Loucy (cell line): ENCODE data around the gene HEPACAM2.
A peak's percentile ranks its signal among the peaks of the same experiment; 100 is the strongest.

Experiments
- H2AFZ ChIP-seq: fragments of 200-600 bp; sonication (generic); 2 replicates; pipeline ENCODE4 v1.6.0; 2016; ENCODE audit warnings: antibody characterized with exemption, mild to moderate bottlenecking, low read length, moderate library complexity
- H3F3A ChIP-seq: fragments of 200-600 bp; 2 replicates; pipeline ENCODE4 v1.6.0; 2016; ENCODE audit warnings: antibody characterized with exemption, low read depth, mild to moderate bottlenecking
- H3K27me3 ChIP-seq: fragments of 200-600 bp; sonication (generic); 2 replicates; pipeline ENCODE4 v1.6.1; 2014; ENCODE audit warnings: low read length, mild to moderate bottlenecking; ENCODE audit not compliant: insufficient read depth, poor library complexity, severe bottlenecking
- H3K36me3 ChIP-seq: fragments of 200-600 bp; sonication (generic); 2 replicates; pipeline ENCODE4 v1.6.1; 2016; ENCODE audit warnings: low read length; ENCODE audit not compliant: insufficient read depth
- H3K4me1 ChIP-seq: fragments of 200-600 bp; sonication (generic); 2 replicates; pipeline ENCODE4 v1.5.1; 2014; ENCODE audit warnings: low read length, mild to moderate bottlenecking; ENCODE audit not compliant: insufficient read depth, poor library complexity, severe bottlenecking
- H3K4me2 ChIP-seq: fragments of 200-600 bp; sonication (generic); 2 replicates; pipeline ENCODE4 v1.6.0; 2014; ENCODE audit warnings: antibody characterized with exemption, low read length, low read depth, mild to moderate bottlenecking; ENCODE audit not compliant: poor library complexity, severe bottlenecking
- H3K4me3 ChIP-seq: fragments of 200-600 bp; sonication (generic); 2 replicates; pipeline ENCODE4 v1.5.1; 2014; ENCODE audit warnings: low read length, mild to moderate bottlenecking, mixed read lengths; ENCODE audit not compliant: poor library complexity, severe bottlenecking
- H3K79me2 ChIP-seq: fragments of 200-600 bp; sonication (generic); 2 replicates; pipeline ENCODE4 v1.6.1; 2014; ENCODE audit warnings: low read length; ENCODE audit not compliant: insufficient read depth
- H3K9ac ChIP-seq: fragments of 200-600 bp; sonication (generic); 2 replicates; pipeline ENCODE4 v1.6.0; 2014; ENCODE audit warnings: mild to moderate bottlenecking, low read depth, low read length, moderate library complexity; ENCODE audit not compliant: poor library complexity, severe bottlenecking
- H3K9me2 ChIP-seq: fragments of 200-600 bp; sonication (generic); replicated peaks from 2 replicates; pipeline ENCODE4 v1.6.1; 2016; ENCODE audit warnings: low read depth, low read length, mixed read lengths
- H3K9me3 ChIP-seq: fragments of 200-600 bp; sonication (generic); 2 replicates; pipeline ENCODE4 v1.6.1; 2014; ENCODE audit warnings: mild to moderate bottlenecking, antibody characterized with exemption, low read length, low read depth; ENCODE audit not compliant: insufficient read depth
- H4K20me1 ChIP-seq: fragments of 200-600 bp; sonication (generic); 2 replicates; pipeline ENCODE4 v1.6.0; 2014; ENCODE audit warnings: antibody characterized with exemption, low read length, mild to moderate bottlenecking; ENCODE audit not compliant: insufficient read depth, poor library complexity, severe bottlenecking
- EZH2phosphoT487 ChIP-seq: fragments of 200-600 bp; IDR thresholded peaks from 2 replicates; pipeline ENCODE4 v1.6.1; 2018; ENCODE audit warnings: antibody characterized with exemption, mild to moderate bottlenecking, moderate library complexity, borderline replicate concordance
- TF ChIP-seq, protein P1 (sequence below): fragments of 200-600 bp; sonication (generic); conservative IDR thresholded peaks from 2 replicates; pipeline ENCODE4 v1.5.1; 2014; ENCODE audit warnings: mild to moderate bottlenecking, antibody characterized with exemption, low read length

The HEPACAM2 gene

DNA sequence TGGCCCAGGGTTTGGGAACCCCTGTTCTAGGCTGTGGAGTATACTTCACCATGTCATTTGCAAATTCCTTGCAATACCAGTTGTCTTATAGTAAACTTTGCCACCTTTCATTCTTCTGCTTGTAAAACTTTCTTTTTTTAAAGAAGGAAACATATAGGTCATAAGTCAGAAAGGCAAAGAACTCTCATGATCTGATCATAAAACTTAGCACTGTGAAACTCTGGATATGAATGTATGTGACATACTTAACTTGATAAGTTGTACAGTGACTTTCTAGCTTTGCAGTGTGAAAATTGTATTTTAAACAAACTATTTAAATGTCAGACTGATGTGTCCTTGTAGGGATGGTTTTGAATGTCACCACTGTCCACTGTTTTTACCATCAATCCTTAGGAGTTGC lies 47.1 kb downstream of the HEPACAM2 start:
- H3K4me2 ChIP-seq: no peak overlapping the region
- H3K9me3 ChIP-seq: no peaks in the 10 kb centered on the region
- no peaks in the 10 kb centered on the region for H3K79me2 ChIP-seq
- H3K9me2 ChIP-seq: no peaks in the 10 kb centered on the region
- no peak overlapping the region for H3K4me3 ChIP-seq
- H3K9ac ChIP-seq: no peak overlapping the region
- H2AFZ ChIP-seq: no peak overlapping the region
- no peaks in the 10 kb centered on the region for H3F3A ChIP-seq
- TF ChIP-seq, protein P1, sequence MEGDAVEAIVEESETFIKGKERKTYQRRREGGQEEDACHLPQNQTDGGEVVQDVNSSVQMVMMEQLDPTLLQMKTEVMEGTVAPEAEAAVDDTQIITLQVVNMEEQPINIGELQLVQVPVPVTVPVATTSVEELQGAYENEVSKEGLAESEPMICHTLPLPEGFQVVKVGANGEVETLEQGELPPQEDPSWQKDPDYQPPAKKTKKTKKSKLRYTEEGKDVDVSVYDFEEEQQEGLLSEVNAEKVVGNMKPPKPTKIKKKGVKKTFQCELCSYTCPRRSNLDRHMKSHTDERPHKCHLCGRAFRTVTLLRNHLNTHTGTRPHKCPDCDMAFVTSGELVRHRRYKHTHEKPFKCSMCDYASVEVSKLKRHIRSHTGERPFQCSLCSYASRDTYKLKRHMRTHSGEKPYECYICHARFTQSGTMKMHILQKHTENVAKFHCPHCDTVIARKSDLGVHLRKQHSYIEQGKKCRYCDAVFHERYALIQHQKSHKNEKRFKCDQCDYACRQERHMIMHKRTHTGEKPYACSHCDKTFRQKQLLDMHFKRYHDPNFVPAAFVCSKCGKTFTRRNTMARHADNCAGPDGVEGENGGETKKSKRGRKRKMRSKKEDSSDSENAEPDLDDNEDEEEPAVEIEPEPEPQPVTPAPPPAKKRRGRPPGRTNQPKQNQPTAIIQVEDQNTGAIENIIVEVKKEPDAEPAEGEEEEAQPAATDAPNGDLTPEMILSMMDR: no peak
- no peak for TF ChIP-seq EZH2phosphoT487
- no peaks in the 10 kb centered on the region for H3K27me3 ChIP-seq
- no peaks in the 10 kb centered on the region for H3K36me3 ChIP-seq
- H4K20me1 ChIP-seq: no peaks in the 10 kb centered on the region
- no peaks in the 10 kb centered on the region for H3K4me1 ChIP-seq

DNA sequence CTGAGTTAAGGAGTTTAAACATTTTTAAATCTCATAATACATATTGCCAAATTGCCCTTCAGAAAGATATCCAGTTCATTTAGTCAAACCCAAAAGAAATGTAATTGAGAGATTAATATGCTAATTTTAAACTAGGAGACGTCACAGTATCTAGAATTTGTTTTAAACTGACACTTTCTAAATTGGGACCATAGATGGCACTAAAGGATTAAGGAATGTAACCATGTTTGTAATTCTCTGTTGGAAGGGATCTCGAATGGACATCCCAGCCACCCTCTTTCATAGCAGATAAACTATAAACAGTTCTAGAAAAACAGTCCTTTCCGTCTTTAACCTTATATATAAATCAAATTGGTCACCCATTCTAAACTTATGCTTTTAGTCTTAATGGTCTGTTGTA lies 48.1 kb downstream of the HEPACAM2 start:
- no peaks in the 10 kb centered on the region for H3K9me3 ChIP-seq
- no peaks in the 10 kb centered on the region for H3K79me2 ChIP-seq
- no peak for TF ChIP-seq EZH2phosphoT487
- TF ChIP-seq, protein P1: peak; percentile 41

DNA sequence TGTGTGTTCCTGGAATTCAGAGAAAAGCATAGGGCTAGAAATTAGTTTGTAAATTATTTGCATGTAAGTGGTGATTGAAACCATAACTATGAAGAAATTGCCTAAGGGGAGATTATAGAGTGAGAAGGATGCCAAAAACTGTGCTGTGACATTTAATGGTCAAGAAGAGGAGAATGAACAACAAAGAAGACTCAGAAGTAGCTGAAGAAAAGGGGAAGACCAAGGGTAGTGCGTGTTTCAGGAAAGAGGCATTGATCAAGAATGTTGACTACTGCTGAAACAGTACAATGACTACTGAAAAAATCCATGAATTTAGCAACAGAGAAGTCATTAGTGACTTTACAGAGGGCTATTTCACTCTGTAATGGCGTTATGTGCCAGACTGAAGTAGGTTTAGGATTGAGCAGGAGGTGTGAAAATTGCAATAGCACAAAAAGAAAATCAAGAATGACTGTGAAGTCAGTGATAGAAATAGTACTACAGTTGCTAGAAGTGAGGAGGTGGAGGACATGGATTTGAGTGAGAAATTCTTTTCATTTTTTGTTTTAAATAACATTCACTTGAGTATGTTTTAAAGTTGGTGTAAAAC lies 49.2 kb downstream of the HEPACAM2 start:
- Histone ChIP-seq H3F3A (no peaks in the 10 kb centered on the region), H2AFZ (no peak overlapping the region), H3K4me1 (no peaks in the 10 kb centered on the region), H3K9me3 (peaks cover 2% of the 10 kb centered on the region; the same call in 1 of the 2 replicates), H3K27me3 (no peaks in the 10 kb centered on the region), H3K4me3 (no peak overlapping the region), H3K79me2 (no peaks in the 10 kb centered on the region), H3K4me2 (no peak overlapping the region), H3K36me3 (no peaks in the 10 kb centered on the region), H3K9me2 (0 out of 2 replicates have a peak, but pooled peaks cover 4% of the 10 kb centered on the region), H4K20me1 (no peaks in the 10 kb centered on the region), H3K9ac (no peak overlapping the region)
- TF ChIP-seq, protein P1: no peak
- TF ChIP-seq EZH2phosphoT487: no peak

More for the DNA sequence above, 48.1 kb downstream of the HEPACAM2 start:
- no peaks in the 10 kb centered on the region for H3K4me1 ChIP-seq
- H3K9ac ChIP-seq: no peak overlapping the region
- H3K4me3 ChIP-seq: no peak overlapping the region
- H3K27me3 ChIP-seq: no peaks in the 10 kb centered on the region
- no peaks in the 10 kb centered on the region for H3K9me2 ChIP-seq
- H3F3A ChIP-seq: no peaks in the 10 kb centered on the region
- no peaks in the 10 kb centered on the region for H4K20me1 ChIP-seq
- no peaks in the 10 kb centered on the region for H3K36me3 ChIP-seq
- no peak overlapping the region for H3K4me2 ChIP-seq
- no peak overlapping the region for H2AFZ ChIP-seq
